ENCODE measurements around the gene TRDN. TPM values are rescaled to one million over a fixed set of nuclear protein-coding genes. Genes with fewer than 3 reads are reported as not detected.

Gene TRDN
- total RNA-seq, 1 donor from 2014 or later: not detected

DNA sequence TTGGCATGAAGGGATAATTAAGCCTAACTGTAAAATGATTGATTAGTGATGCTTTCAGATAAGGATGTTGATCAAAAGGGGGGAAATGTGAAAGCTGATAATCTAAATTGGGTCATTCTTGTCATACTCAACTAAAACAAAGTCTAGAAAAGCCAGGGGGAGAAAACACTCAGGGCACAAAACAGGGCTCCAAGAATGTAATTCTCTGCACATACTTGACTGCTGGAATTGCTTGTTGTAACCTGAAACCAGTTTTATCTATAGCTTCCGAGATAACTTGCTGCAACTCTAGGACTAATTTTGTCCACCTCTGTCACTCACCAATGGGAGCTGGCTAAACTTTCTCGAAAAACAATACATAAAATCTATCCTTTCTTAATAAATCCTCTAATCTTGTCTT, 330.4 kb downstream of the TRDN start:
- no peak overlapping the region for H3K4me3 Mint-ChIP-seq
- H3K27me3 Mint-ChIP-seq (ENCODE audit: low read depth): no peaks in the 10 kb centered on the region
- no peak for DNase-seq (ENCODE audit: low read depth, low spot score)
- TF ChIP-seq, protein P1, sequence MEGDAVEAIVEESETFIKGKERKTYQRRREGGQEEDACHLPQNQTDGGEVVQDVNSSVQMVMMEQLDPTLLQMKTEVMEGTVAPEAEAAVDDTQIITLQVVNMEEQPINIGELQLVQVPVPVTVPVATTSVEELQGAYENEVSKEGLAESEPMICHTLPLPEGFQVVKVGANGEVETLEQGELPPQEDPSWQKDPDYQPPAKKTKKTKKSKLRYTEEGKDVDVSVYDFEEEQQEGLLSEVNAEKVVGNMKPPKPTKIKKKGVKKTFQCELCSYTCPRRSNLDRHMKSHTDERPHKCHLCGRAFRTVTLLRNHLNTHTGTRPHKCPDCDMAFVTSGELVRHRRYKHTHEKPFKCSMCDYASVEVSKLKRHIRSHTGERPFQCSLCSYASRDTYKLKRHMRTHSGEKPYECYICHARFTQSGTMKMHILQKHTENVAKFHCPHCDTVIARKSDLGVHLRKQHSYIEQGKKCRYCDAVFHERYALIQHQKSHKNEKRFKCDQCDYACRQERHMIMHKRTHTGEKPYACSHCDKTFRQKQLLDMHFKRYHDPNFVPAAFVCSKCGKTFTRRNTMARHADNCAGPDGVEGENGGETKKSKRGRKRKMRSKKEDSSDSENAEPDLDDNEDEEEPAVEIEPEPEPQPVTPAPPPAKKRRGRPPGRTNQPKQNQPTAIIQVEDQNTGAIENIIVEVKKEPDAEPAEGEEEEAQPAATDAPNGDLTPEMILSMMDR (conservative IDR thresholded peaks at IDR 0.05): no peak
- no peaks in the 10 kb centered on the region for H3K36me3 Mint-ChIP-seq (ENCODE audit: low read depth)
- no peaks in the 10 kb centered on the region for H3K4me1 Mint-ChIP-seq
- no peak overlapping the region for H3K27ac Mint-ChIP-seq (ENCODE audit: unreplicated experiment)
- H3K9me3 Mint-ChIP-seq: no peaks in the 10 kb centered on the region

DNA sequence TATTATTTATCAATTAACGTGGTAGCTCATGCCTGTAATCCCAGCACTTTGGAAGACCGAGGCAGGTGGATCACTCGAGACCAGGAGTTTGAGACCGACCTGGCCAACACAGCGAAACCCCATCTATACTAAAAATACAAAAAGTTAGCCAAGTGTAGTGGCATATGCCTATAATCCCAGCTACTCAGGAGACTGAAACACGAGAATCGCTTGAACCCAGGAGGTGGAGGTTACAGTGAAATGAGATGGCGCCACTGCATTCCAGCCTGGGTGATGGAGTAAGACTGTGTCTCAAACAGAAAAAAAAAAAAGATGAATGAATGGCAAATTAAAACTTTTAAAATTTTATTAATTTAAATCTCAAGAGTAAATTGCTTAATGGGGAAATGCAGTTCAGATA, 341.1 kb downstream of the TRDN start:
- no peak overlapping the region for H3K27ac Mint-ChIP-seq (ENCODE audit: unreplicated experiment)
- no peaks in the 10 kb centered on the region for H3K9me3 Mint-ChIP-seq
- DNase-seq (ENCODE audit: low read depth, low spot score): no peak
- H3K4me3 Mint-ChIP-seq: no peak overlapping the region
- no peaks in the 10 kb centered on the region for H3K36me3 Mint-ChIP-seq (ENCODE audit: low read depth)
- H3K4me1 Mint-ChIP-seq: no peaks in the 10 kb centered on the region
- TF ChIP-seq, protein P1 (conservative IDR thresholded peaks at IDR 0.05): no peak
- peaks cover 15% of the 10 kb centered on the region for H3K27me3 Mint-ChIP-seq (ENCODE audit: low read depth)

DNA sequence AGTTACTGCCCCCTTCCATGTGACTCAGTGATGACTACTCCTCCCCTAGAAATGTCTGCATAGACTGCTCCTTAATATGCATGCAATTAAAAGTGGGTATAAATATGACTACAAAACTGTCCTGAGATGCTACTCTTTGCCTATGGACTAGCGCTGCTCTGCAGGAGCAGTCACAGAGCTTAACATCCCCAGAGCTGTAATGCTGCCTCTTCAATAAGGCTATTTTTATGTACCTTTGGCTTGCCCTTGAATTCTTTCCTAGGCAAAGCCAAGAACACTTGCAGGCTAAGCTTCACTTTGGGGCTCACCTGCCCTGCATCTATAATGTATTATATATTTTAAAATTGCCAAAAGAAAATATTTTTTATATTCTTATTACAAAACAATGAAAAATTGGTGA, 341.6 kb downstream of the TRDN start:
- Mint-ChIP-seq H3K9me3 (no peaks in the 10 kb centered on the region), H3K27ac (ENCODE audit: unreplicated experiment) (no peak overlapping the region), H3K4me3 (no peak overlapping the region), H3K36me3 (ENCODE audit: low read depth) (no peaks in the 10 kb centered on the region), H3K4me1 (no peaks in the 10 kb centered on the region), H3K27me3 (ENCODE audit: low read depth) (peaks cover 13% of the 10 kb centered on the region)
- no peak for DNase-seq (ENCODE audit: low read depth, low spot score)
- TF ChIP-seq, protein P1 (conservative IDR thresholded peaks at IDR 0.05): no peak

- no peaks in the 10 kb centered on the region for H3K4me1 Mint-ChIP-seq
- TF ChIP-seq, protein P1 (conservative IDR thresholded peaks at IDR 0.05): no peak
- no peak overlapping the region for H3K27ac Mint-ChIP-seq (ENCODE audit: unreplicated experiment)
- H3K36me3 Mint-ChIP-seq (ENCODE audit: low read depth): no peaks in the 10 kb centered on the region
- H3K9me3 Mint-ChIP-seq: peaks cover 2% of the 10 kb centered on the region
- H3K27me3 Mint-ChIP-seq (ENCODE audit: low read depth): peaks cover 4% of the 10 kb centered on the region
- H3K4me3 Mint-ChIP-seq: no peak overlapping the region
- no peak for DNase-seq (ENCODE audit: low read depth, low spot score)
Measured at GRCh38 chr6:123288649-123289048, 348.1 kb downstream of the TRDN start.

DNA sequence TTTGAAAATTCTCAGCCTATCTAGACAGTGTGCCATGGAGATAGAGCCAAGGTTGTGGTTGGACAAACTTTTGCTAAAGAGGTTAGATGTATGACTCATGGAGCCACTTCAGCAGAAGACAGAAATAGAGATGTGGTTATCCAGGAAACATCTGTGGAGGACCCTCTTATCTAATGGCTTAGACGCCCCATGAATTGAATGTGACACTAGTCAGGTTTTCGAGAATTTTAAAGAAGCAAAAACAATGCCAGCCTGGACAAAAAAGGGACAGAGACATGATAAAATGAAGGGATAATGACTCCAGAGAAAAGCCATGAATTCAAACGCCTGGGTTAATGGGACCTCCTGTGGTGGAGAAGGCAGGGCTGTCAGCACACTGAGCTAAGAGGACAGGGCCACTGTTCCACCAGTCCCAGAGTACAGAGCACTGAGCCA, 360.2 kb downstream of the TRDN start:
- Mint-ChIP-seq H3K4me3 (no peak overlapping the region), H3K36me3 (ENCODE audit: low read depth) (no peaks in the 10 kb centered on the region), H3K27me3 (ENCODE audit: low read depth) (no peaks in the 10 kb centered on the region), H3K27ac (ENCODE audit: unreplicated experiment) (no peak overlapping the region), H3K9me3 (no peaks in the 10 kb centered on the region), H3K4me1 (no peaks in the 10 kb centered on the region)
- TF ChIP-seq, protein P1 (conservative IDR thresholded peaks at IDR 0.05): no peak
- no peak for DNase-seq (ENCODE audit: low read depth, low spot score)

DNA sequence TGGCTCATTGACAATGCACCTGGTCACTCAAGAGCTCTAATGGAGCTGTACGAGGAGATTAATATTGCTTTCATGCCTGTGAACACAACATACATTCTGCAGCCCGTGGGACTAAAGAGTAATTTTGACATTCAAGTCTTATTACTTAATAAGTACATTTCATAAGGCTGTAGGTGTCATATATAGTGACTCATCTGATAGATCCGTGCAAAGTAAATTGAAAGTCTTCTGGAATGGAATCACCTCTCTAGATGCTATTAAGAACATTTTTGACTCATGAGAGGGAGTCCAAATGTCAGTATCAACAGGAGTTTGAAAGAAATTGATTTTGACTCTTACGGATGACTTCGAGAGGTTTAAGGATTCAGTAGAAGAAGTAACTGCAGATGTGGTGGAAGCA, 372.8 kb downstream of the TRDN start:
- TF ChIP-seq, protein P1 (conservative IDR thresholded peaks at IDR 0.05): no peak
- no peak for DNase-seq (ENCODE audit: low read depth, low spot score)
- no peaks in the 10 kb centered on the region for H3K36me3 Mint-ChIP-seq (ENCODE audit: low read depth)
- H3K9me3 Mint-ChIP-seq: peaks cover 6% of the 10 kb centered on the region
- H3K4me1 Mint-ChIP-seq: no peaks in the 10 kb centered on the region
- H3K27ac Mint-ChIP-seq (ENCODE audit: unreplicated experiment): no peak overlapping the region
- H3K4me3 Mint-ChIP-seq: no peak overlapping the region
- no peaks in the 10 kb centered on the region for H3K27me3 Mint-ChIP-seq (ENCODE audit: low read depth)

Measured in neural crest cell (in vitro differentiated cells).